BJ (cell line): Measurements from ENCODE around the gene KCMF1. TPM values are rescaled to one million over a fixed set of nuclear protein-coding genes. Genes with fewer than 3 reads are reported as not detected.

Experiments
- CTCF ChIA-PET: fragments of 350-600 bp; formaldehyde crosslinking; extraction: SDS; loops from one replicate; lab custom pipeline; 2021; ENCODE audit warnings: antibody characterized with exemption, inconsistent platforms; lab: Yijun Ruan, JAX
- POLR2A ChIA-PET: fragments of 300-600 bp; sonication (Branson Sonifier 250); formaldehyde crosslinking; extraction: SDS; loops from one replicate; lab custom pipeline; 2021; ENCODE audit warnings: antibody characterized with exemption; lab: Charles Lee
- DNase-seq: peaks from one replicate; pipeline ENCODE4 v3.0.0-alpha.2; 2011; ENCODE audit warnings: low read depth
- H3K27me3 ChIP-seq: 2 replicates; pipeline ENCODE4 v1.6.0; 2011; ENCODE audit warnings: low read length; ENCODE audit not compliant: control insufficient read depth, insufficient read depth
- H3K36me3 ChIP-seq: 2 replicates; pipeline ENCODE4 v1.5.1; 2011; ENCODE audit warnings: low read length; ENCODE audit not compliant: control insufficient read depth, insufficient read depth
- H3K4me3 ChIP-seq: 2 replicates; pipeline ENCODE4 v1.5.1; 2011; ENCODE audit warnings: low read depth, mild to moderate bottlenecking, control low read depth, low read length
- CTCF ChIP-seq: IDR thresholded peaks from 2 replicates; pipeline ENCODE4 v1.5.1; 2011; ENCODE audit warnings: low read depth, mild to moderate bottlenecking, control low read depth, inconsistent platforms, low read length, moderate library complexity; ENCODE audit not compliant: insufficient read depth
- polyA plus RNA-seq: library from polyadenylated mRNA; depleted of rRNA; stranded (reverse); fragments of >200 nt; gene quantifications from 2 replicates; pipeline ENCODE4 v1.2.3, GENCODE V29; 2011

KCMF1 gene
- polyA plus RNA-seq, 1 experiment = 83.3 TPM

- no peak for TF ChIP-seq CTCF
- ChIA-PET POLR2A (no interaction called here), CTCF (interaction anchor here (2.7 kb wide), 1 partner anchor 31 kb away, joined by 12 read pairs; no protein-coding TSS in a partner anchor)
- Histone ChIP-seq H3K4me3 (no peak overlapping the region), H3K27me3 (no peaks in the 10 kb centered on the region), H3K36me3 (no peaks in the 10 kb centered on the region)
- DNase-seq = no peak
Measured at GRCh38 chr2:84956334-84957297, 14.3 kb upstream of the KCMF1 start.

GRCh38 chr2:84957771-84958134 lies 13.2 kb upstream of the KCMF1 start:
- Histone ChIP-seq H3K4me3 (no peak overlapping the region), H3K27me3 (no peaks in the 10 kb centered on the region), H3K36me3 (no peaks in the 10 kb centered on the region)
- DNase-seq = no peak
- ChIA-PET POLR2A (interaction anchor here (0.6 to 1.0 kb wide), 3 partner anchors 11 to 75 kb away, joined by 3 to 7 read pairs (median 5); partner anchors contain the start of gene KCMF1), CTCF (interaction anchor here (0.8 to 2.7 kb wide), 5 partner anchors 10 to 315 kb away, joined by 3 to 13 read pairs (median 4); no protein-coding TSS in a partner anchor)
- no peak for TF ChIP-seq CTCF

GRCh38 chr2:84958135-84959059 lies 12.6 kb upstream of the KCMF1 start:
- no peak overlapping the region for H3K4me3 ChIP-seq
- no peak for TF ChIP-seq CTCF
- no peaks in the 10 kb centered on the region for H3K27me3 ChIP-seq
- H3K36me3 ChIP-seq = no peaks in the 10 kb centered on the region; the same call in 1 of the 2 replicates
- CTCF ChIA-PET = interaction anchor here (0.8 to 2.7 kb wide), 5 partner anchors 9 to 314 kb away, joined by 3 to 13 read pairs (median 4); no protein-coding TSS in a partner anchor
- DNase-seq = peak; percentile 93
- POLR2A ChIA-PET = interaction anchor here (0.5 to 1.1 kb wide), 6 partner anchors 12 to 1438 kb away, joined by 3 to 7 read pairs (median 4); partner anchors contain the start of gene KCMF1

- DNase-seq = no peak
- no peaks in the 10 kb centered on the region; the same call in none of the 2 replicates for H3K36me3 ChIP-seq
- ChIA-PET CTCF (interaction anchor here (1.4 to 2.1 kb wide), 3 partner anchors 9 to 108 kb away, joined by 4 to 13 read pairs (median 4); no protein-coding TSS in a partner anchor), POLR2A (interaction anchor here (0.6 to 1.1 kb wide), 2 partner anchors 29 to 52 kb away, joined by 3 read pairs; no protein-coding TSS in a partner anchor)
- no peak overlapping the region for H3K4me3 ChIP-seq
- no peak for TF ChIP-seq CTCF
- no peaks in the 10 kb centered on the region for H3K27me3 ChIP-seq
Measured at GRCh38 chr2:84959095-84959565, 11.8 kb upstream of the KCMF1 start.
